Mesendoderm (in vitro differentiated cells): ENCODE data around the gene ZFYVE21.

Experiments
- DNase-seq: peaks from one replicate; pipeline ENCODE4 v3.0.0; 2013
- H2AK5ac ChIP-seq: 2 replicates; pipeline ENCODE4 v1.6.1; 2013; ENCODE audit warnings: low read length, inconsistent platforms
- H2BK120ac ChIP-seq: 2 replicates; pipeline ENCODE4 v1.6.1; 2013; ENCODE audit warnings: low read depth, mild to moderate bottlenecking, low read length, moderate library complexity, mixed read lengths
- H2BK15ac ChIP-seq: replicated peaks from 2 replicates; pipeline ENCODE4 v1.6.1; 2013; ENCODE audit warnings: low read depth, mild to moderate bottlenecking, moderate library complexity
- H2BK5ac ChIP-seq: 2 replicates; pipeline ENCODE4 v1.6.1; 2013; ENCODE audit warnings: low read length, inconsistent platforms
- H3K18ac ChIP-seq: 2 replicates; pipeline ENCODE4 v1.6.1; 2013; ENCODE audit warnings: mild to moderate bottlenecking, low read length, mixed read lengths
- H3K23ac ChIP-seq: one replicate; pipeline ENCODE4 v1.6.1; 2013; ENCODE audit warnings: low read length
- H3K27ac ChIP-seq: 2 replicates; pipeline ENCODE4 v1.5.1; 2013; ENCODE audit warnings: low read depth, mild to moderate bottlenecking, inconsistent platforms, low read length, moderate library complexity
- H3K27me3 ChIP-seq: 2 replicates; pipeline ENCODE4 v1.6.1; 2013; ENCODE audit warnings: low read length, control low read depth, mild to moderate bottlenecking, inconsistent platforms; ENCODE audit not compliant: insufficient read depth, poor library complexity
- H3K36me3 ChIP-seq: 2 replicates; pipeline ENCODE4 v1.6.1; 2013; ENCODE audit warnings: low read length, inconsistent platforms; ENCODE audit not compliant: control insufficient read depth, insufficient read depth
- H3K4ac ChIP-seq: one replicate; pipeline ENCODE4 v1.6.1; 2013; ENCODE audit warnings: low read depth, mild to moderate bottlenecking, low read length, moderate library complexity
- H3K4me1 ChIP-seq: 2 replicates; pipeline ENCODE4 v1.6.1; 2013; ENCODE audit warnings: low read depth, low read length, inconsistent platforms; ENCODE audit not compliant: control insufficient read depth
- H3K4me2 ChIP-seq: 2 replicates; pipeline ENCODE4 v1.6.1; 2013; ENCODE audit warnings: low read length
- H3K4me3 ChIP-seq: 2 replicates; pipeline ENCODE4 v1.5.1; 2013; ENCODE audit warnings: mild to moderate bottlenecking, low read length
- H3K56ac ChIP-seq: one replicate; pipeline ENCODE4 v1.6.1; 2013; ENCODE audit warnings: low read length
- H3K79me1 ChIP-seq: 2 replicates; pipeline ENCODE4 v1.6.1; 2013; ENCODE audit warnings: low read length, inconsistent platforms
- H3K79me2 ChIP-seq: 2 replicates; pipeline ENCODE4 v1.6.1; 2013; ENCODE audit warnings: mild to moderate bottlenecking, low read length; ENCODE audit not compliant: control insufficient read depth, insufficient read depth
- H3K9ac ChIP-seq: 2 replicates; pipeline ENCODE4 v1.6.1; 2013; ENCODE audit warnings: low read length, inconsistent platforms
- H4K5ac ChIP-seq: one replicate; pipeline ENCODE4 v1.6.1; 2013; ENCODE audit warnings: low read length
- H4K8ac ChIP-seq: one replicate; pipeline ENCODE4 v1.6.1; 2013; ENCODE audit warnings: low read depth, mild to moderate bottlenecking, control low read depth, low read length, moderate library complexity
- WGBS: extraction: QIAGEN DNeasy Blood & Tissue Kit; methylation state at CpG from one replicate; pipeline ENCODE4 v1.1.7; 2013; ENCODE audit warnings: low lambda C conversion rate, missing lambda C conversion rate; ENCODE audit not compliant: insufficient coverage; ENCODE audit errors: extremely low coverage; 5-methylcytosine and 5-hydroxymethylcytosine counted together

ZFYVE21 gene

GRCh38 chr14:103753774-103754173 is 38.2 kb downstream of the ZFYVE21 start:
- Histone ChIP-seq H3K4me3 (no peak overlapping the region), H2BK120ac (no peak overlapping the region), H2BK5ac (no peak overlapping the region), H3K18ac (no peak overlapping the region), H3K4ac (no peak overlapping the region), H3K36me3 (no peaks in the 10 kb centered on the region), H3K23ac (no peak overlapping the region), H3K79me2 (no peaks in the 10 kb centered on the region), H2BK15ac (no peak overlapping the region), H4K8ac (no peak overlapping the region), H4K5ac (no peak overlapping the region), H3K56ac (no peak overlapping the region), H3K4me2 (no peak overlapping the region), H2AK5ac (no peak overlapping the region), H3K9ac (no peak overlapping the region), H3K4me1 (no peaks in the 10 kb centered on the region), H3K79me1 (no peaks in the 10 kb centered on the region), H3K27me3 (no peaks in the 10 kb centered on the region), H3K27ac (no peak overlapping the region)
- DNase-seq = no peak
- WGBS = no CpG with 5 or more reads among the region's 9 CpGs

- Histone ChIP-seq H2BK120ac (no peak overlapping the region), H4K8ac (no peak overlapping the region), H3K79me2 (no peaks in the 10 kb centered on the region), H3K56ac (no peak overlapping the region), H3K36me3 (no peaks in the 10 kb centered on the region), H2AK5ac (no peak overlapping the region), H3K4me1 (no peaks in the 10 kb centered on the region), H3K4me3 (no peak overlapping the region), H2BK15ac (no peak overlapping the region), H3K79me1 (no peaks in the 10 kb centered on the region), H3K23ac (no peak overlapping the region), H3K27ac (no peak overlapping the region), H3K4me2 (no peak overlapping the region), H3K4ac (no peak overlapping the region), H3K27me3 (no peaks in the 10 kb centered on the region), H3K18ac (no peak overlapping the region), H2BK5ac (no peak overlapping the region), H4K5ac (no peak overlapping the region), H3K9ac (no peak overlapping the region)
- WGBS = no CpG with 5 or more reads among the region's 6 CpGs
- DNase-seq = no peak
Observed at GRCh38 chr14:103755060-103755459, 39.5 kb downstream of the ZFYVE21 start.

- Histone ChIP-seq H3K79me2 (no peaks in the 10 kb centered on the region), H4K8ac (no peak overlapping the region), H3K36me3 (no peaks in the 10 kb centered on the region), H4K5ac (no peak overlapping the region), H3K23ac (no peak overlapping the region), H3K4me1 (no peaks in the 10 kb centered on the region), H3K18ac (no peak overlapping the region), H2BK15ac (no peak overlapping the region), H3K4ac (no peak overlapping the region), H3K9ac (no peak overlapping the region), H3K27ac (no peak overlapping the region), H2BK5ac (no peak overlapping the region), H3K27me3 (no peaks in the 10 kb centered on the region), H3K4me2 (no peak overlapping the region), H3K56ac (no peak overlapping the region), H3K4me3 (no peak overlapping the region), H2AK5ac (no peak overlapping the region), H2BK120ac (no peak overlapping the region), H3K79me1 (no peaks in the 10 kb centered on the region)
- WGBS = no CpG with 5 or more reads among the region's 8 CpGs
- no peak for DNase-seq
Observed at GRCh38 chr14:103758059-103758776, 42.6 kb downstream of the ZFYVE21 start.

GRCh38 chr14:103762036-103762435 is 46.4 kb downstream of the ZFYVE21 start:
- Histone ChIP-seq H2BK15ac (no peak overlapping the region), H3K56ac (no peak overlapping the region), H3K79me2 (no peaks in the 10 kb centered on the region), H3K9ac (no peak overlapping the region), H3K79me1 (no peaks in the 10 kb centered on the region), H3K23ac (no peak overlapping the region), H3K27ac (no peak overlapping the region), H3K36me3 (no peaks in the 10 kb centered on the region), H3K4ac (no peak overlapping the region), H3K27me3 (no peaks in the 10 kb centered on the region), H3K4me2 (no peak overlapping the region), H3K18ac (no peak overlapping the region), H3K4me3 (no peak overlapping the region), H3K4me1 (no peaks in the 10 kb centered on the region), H4K8ac (no peak overlapping the region), H2BK120ac (no peak overlapping the region), H4K5ac (no peak overlapping the region), H2BK5ac (no peak overlapping the region), H2AK5ac (no peak overlapping the region)
- DNase-seq = no peak
- WGBS = no CpG with 5 or more reads among the region's 1 CpG

GRCh38 chr14:103762541-103762940 is 46.9 kb downstream of the ZFYVE21 start:
- H3K4me3 ChIP-seq = no peak overlapping the region
- no peak overlapping the region for H3K4me2 ChIP-seq
- no peaks in the 10 kb centered on the region for H3K79me2 ChIP-seq
- H2AK5ac ChIP-seq = no peak overlapping the region
- H3K79me1 ChIP-seq = no peaks in the 10 kb centered on the region
- H3K9ac ChIP-seq = no peak overlapping the region
- no CpG with 5 or more reads among the region's 13 CpGs for WGBS
- no peak for DNase-seq
- H4K5ac ChIP-seq = no peak overlapping the region
- no peak overlapping the region for H3K4ac ChIP-seq
- H3K23ac ChIP-seq = no peak overlapping the region
- H2BK5ac ChIP-seq = no peak overlapping the region
- no peaks in the 10 kb centered on the region for H3K27me3 ChIP-seq
- no peak overlapping the region for H3K18ac ChIP-seq
- no peak overlapping the region for H3K56ac ChIP-seq
- no peak overlapping the region for H2BK120ac ChIP-seq
- no peak overlapping the region for H3K27ac ChIP-seq
- no peaks in the 10 kb centered on the region for H3K36me3 ChIP-seq
- H3K4me1 ChIP-seq = no peaks in the 10 kb centered on the region
- H4K8ac ChIP-seq = no peak overlapping the region
- H2BK15ac ChIP-seq = no peak overlapping the region
